Measurements from ENCODE around the gene NAV2. TPM values are rescaled to one million over a fixed set of nuclear protein-coding genes. Genes with fewer than 3 reads are reported as not detected.
A peak's percentile ranks its signal among the peaks of the same experiment; 100 is the strongest.

Gene NAV2
- total RNA-seq, 1 donor from 2014 or later, result 9.6 TPM

DNA sequence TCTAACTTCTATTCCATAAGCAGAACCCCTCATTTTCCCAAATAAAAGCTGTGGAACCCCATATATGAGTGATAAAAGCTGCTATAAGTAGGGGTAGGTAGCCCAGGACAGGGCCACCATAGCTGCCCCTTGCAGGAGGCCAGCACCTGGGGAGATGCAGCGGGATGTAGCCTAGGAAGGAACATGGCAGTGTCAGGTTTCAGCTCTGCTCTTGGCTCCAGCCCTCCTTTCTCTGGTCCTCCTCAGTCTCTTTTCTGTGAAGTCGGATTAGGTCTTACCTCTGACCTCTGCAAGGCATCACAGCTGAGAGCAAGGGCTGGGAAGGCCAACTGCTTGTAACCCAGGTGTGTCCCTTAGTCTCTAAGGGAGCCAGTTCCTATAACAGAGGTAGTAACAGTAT is 135.6 kb downstream of the NAV2 start:
- H3K4me2 ChIP-seq, result peak overlapping the region; percentile 32
- H3K4me3 ChIP-seq, result no peak overlapping the region
- Mint-ChIP-seq H3K9me3 (peaks cover 2% of the 10 kb centered on the region), H3K36me3 (peaks cover 3% of the 10 kb centered on the region), H3K27ac (peak overlapping the region; percentile 80), H3K4me1 (peaks cover 51% of the 10 kb centered on the region), H3K4me3 (no peak overlapping the region), H3K27me3 (ENCODE audit: insufficient read depth, low read depth) (peaks cover 3% of the 10 kb centered on the region)
- H3K27ac ChIP-seq, result no peak overlapping the region
- H3K79me2 ChIP-seq (ENCODE audit: low read depth), result no peaks in the 10 kb centered on the region
- peak; percentile 54 for DNase-seq (ENCODE audit: low spot score)
- no peak overlapping the region for H3K9ac ChIP-seq
- no peaks in the 10 kb centered on the region for H3K27me3 ChIP-seq
- H3K9me3 ChIP-seq (ENCODE audit: low read depth), result no peaks in the 10 kb centered on the region
- no peaks in the 10 kb centered on the region for H3K36me3 ChIP-seq
- H3F3A ChIP-seq (ENCODE audit: low read depth), result peaks cover 12% of the 10 kb centered on the region
- peaks cover 12% of the 10 kb centered on the region for H4K20me1 ChIP-seq (ENCODE audit: low read depth)
- H2AFZ ChIP-seq (replicated peaks), result no peak overlapping the region
- TF ChIP-seq EZH2phosphoT487 (IDR thresholded peaks at IDR 0.05), result no peak
- no peak for TF ChIP-seq EZH2 (IDR thresholded peaks at IDR 0.05)
- TF ChIP-seq, protein P1, sequence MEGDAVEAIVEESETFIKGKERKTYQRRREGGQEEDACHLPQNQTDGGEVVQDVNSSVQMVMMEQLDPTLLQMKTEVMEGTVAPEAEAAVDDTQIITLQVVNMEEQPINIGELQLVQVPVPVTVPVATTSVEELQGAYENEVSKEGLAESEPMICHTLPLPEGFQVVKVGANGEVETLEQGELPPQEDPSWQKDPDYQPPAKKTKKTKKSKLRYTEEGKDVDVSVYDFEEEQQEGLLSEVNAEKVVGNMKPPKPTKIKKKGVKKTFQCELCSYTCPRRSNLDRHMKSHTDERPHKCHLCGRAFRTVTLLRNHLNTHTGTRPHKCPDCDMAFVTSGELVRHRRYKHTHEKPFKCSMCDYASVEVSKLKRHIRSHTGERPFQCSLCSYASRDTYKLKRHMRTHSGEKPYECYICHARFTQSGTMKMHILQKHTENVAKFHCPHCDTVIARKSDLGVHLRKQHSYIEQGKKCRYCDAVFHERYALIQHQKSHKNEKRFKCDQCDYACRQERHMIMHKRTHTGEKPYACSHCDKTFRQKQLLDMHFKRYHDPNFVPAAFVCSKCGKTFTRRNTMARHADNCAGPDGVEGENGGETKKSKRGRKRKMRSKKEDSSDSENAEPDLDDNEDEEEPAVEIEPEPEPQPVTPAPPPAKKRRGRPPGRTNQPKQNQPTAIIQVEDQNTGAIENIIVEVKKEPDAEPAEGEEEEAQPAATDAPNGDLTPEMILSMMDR (IDR thresholded peaks at IDR 0.05), result no peak
- H3K4me1 ChIP-seq, result peaks cover 12% of the 10 kb centered on the region

DNA sequence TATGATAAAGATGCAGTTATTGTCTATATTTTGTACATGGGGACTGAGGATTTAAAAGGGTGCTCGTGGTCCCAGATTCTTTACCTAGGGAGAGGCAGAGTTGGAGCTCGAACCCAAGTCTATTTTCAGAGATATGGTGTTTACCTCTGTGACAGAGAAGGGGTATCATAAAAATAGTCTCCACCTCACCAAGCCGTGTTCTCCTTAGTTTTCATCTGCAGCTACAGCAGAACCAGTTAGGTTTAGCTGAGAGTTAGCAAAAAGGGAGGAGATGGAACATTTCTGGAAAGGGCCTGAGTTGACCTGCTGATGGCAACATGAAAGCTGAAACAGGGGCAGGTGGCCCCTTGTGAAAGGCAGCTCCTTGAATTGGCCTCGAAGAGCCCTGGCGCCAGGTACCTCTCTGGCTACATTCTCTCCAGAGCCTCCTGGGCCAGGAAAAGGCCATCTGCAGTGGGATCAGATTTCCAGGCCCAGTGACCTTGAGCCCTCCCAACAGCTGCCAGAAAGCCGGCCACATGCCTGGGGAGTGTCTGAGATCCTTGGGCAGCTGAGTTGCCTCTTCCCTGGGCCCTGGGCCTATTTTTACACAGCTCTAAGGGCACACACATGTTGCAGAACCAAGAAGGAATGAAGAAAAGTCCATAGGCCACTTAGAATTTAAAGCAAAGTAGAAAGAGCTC is 136.6 kb downstream of the NAV2 start:
- TF ChIP-seq, protein P1 (IDR thresholded peaks at IDR 0.05), result no peak
- no peak for TF ChIP-seq EZH2 (IDR thresholded peaks at IDR 0.05)
- no peak for TF ChIP-seq EZH2phosphoT487 (IDR thresholded peaks at IDR 0.05)
- peaks cover 57% of the 10 kb centered on the region for H3K4me1 Mint-ChIP-seq
- H3K9me3 Mint-ChIP-seq, result peaks cover 2% of the 10 kb centered on the region
- H3K4me3 Mint-ChIP-seq, result no peak overlapping the region
- H3K27me3 ChIP-seq, result no peaks in the 10 kb centered on the region
- no peaks in the 10 kb centered on the region for H3K36me3 ChIP-seq
- H3K4me3 ChIP-seq, result no peak overlapping the region
- H3K27ac ChIP-seq, result no peak overlapping the region
- no peak overlapping the region for H2AFZ ChIP-seq (replicated peaks)
- H3K79me2 ChIP-seq (ENCODE audit: low read depth), result no peaks in the 10 kb centered on the region
- H3K9me3 ChIP-seq (ENCODE audit: low read depth), result no peaks in the 10 kb centered on the region
- no peak overlapping the region for H3K9ac ChIP-seq
- H3K4me2 ChIP-seq, result no peak overlapping the region
- peaks cover 3% of the 10 kb centered on the region for H3K27me3 Mint-ChIP-seq (ENCODE audit: insufficient read depth, low read depth)
- DNase-seq (ENCODE audit: low spot score), result no peak
- H3K27ac Mint-ChIP-seq, result no peak overlapping the region
- peaks cover 12% of the 10 kb centered on the region for H4K20me1 ChIP-seq (ENCODE audit: low read depth)
- H3K36me3 Mint-ChIP-seq, result peaks cover 3% of the 10 kb centered on the region
- peaks cover 12% of the 10 kb centered on the region for H3F3A ChIP-seq (ENCODE audit: low read depth)
- peaks cover 12% of the 10 kb centered on the region for H3K4me1 ChIP-seq

DNA sequence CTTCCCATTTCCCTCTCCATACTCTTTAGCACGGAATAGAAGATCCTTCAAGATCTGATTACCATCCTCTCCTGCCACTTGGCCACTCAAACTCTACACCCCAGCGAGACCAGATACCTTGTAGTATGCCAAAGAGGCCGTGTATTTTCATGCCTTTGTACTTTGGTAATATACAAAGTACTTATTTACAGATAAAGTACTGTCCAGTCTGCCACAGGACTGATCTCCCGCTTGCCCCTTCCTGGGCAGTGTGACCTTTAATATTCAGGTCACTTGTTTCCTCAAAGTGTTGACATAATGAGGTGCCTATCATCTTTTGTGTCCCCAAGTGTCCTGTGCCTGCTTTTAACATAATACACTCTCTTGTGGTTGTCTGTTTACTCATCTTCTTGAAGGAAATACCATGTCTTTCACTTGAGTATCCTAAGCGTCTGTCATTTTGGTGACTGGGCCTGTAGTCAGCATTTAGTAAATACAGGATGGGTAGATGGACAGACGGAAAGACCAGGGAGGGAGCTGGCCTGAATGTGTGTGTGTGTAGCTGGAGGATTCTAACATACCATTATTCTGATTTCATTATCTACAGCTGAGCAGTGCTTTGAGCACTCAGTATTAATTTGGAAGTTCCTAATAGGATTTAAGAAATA is 137.4 kb downstream of the NAV2 start:
- Histone ChIP-seq H3K4me1 (peaks cover 12% of the 10 kb centered on the region), H4K20me1 (ENCODE audit: low read depth) (peaks cover 12% of the 10 kb centered on the region), H3K9ac (no peak overlapping the region), H2AFZ (replicated peaks) (no peak overlapping the region), H3K36me3 (no peaks in the 10 kb centered on the region), H3K9me3 (ENCODE audit: low read depth) (no peaks in the 10 kb centered on the region), H3F3A (ENCODE audit: low read depth) (peaks cover 12% of the 10 kb centered on the region), H3K27me3 (no peaks in the 10 kb centered on the region), H3K4me2 (no peak overlapping the region), H3K79me2 (ENCODE audit: low read depth) (no peaks in the 10 kb centered on the region), H3K27ac (no peak overlapping the region), H3K4me3 (no peak overlapping the region)
- Mint-ChIP-seq H3K4me3 (no peak overlapping the region), H3K27ac (no peak overlapping the region), H3K27me3 (ENCODE audit: insufficient read depth, low read depth) (peaks cover 3% of the 10 kb centered on the region), H3K9me3 (peaks cover 2% of the 10 kb centered on the region), H3K4me1 (peaks cover 52% of the 10 kb centered on the region), H3K36me3 (peaks cover 3% of the 10 kb centered on the region)
- no peak for DNase-seq (ENCODE audit: low spot score)
- no peak for TF ChIP-seq EZH2phosphoT487 (IDR thresholded peaks at IDR 0.05)
- TF ChIP-seq EZH2 (IDR thresholded peaks at IDR 0.05), result no peak
- TF ChIP-seq, protein P1 (IDR thresholded peaks at IDR 0.05), result no peak

Data from neural progenitor cell (in vitro differentiated cells).